GM12891 (cell line): ENCODE measurements around the gene FARP1.

Source experiments
- DNase-seq: peaks from one replicate; pipeline ENCODE4 v3.0.0; 2011; ENCODE audit warnings: low spot score; ENCODE audit not compliant: insufficient read length
- FAIRE-seq: peaks from 2 replicates; lab custom pipeline; 2011; peaks lifted over from hg19 to GRCh38; lab: Jason Lieb, UNC
- PAX5 ChIP-seq: IDR thresholded peaks from 2 replicates; pipeline ENCODE4 v1.6.1; 2011; ENCODE audit warnings: low read length, moderate library complexity, mild to moderate bottlenecking; ENCODE audit not compliant: insufficient read depth, severe bottlenecking
- POLR2A ChIP-seq: IDR thresholded peaks from 2 replicates; pipeline ENCODE4 v1.6.1; 2011; ENCODE audit warnings: low read depth, low read length, control low read depth
- POLR2AphosphoS5 ChIP-seq: IDR thresholded peaks from 2 replicates; pipeline ENCODE4 v1.6.1; 2011; ENCODE audit warnings: low read depth, low read length, control low read depth
- POU2F2 ChIP-seq: IDR thresholded peaks from 2 replicates; pipeline ENCODE4 v1.6.1; 2011; ENCODE audit warnings: low read depth, mild to moderate bottlenecking, control low read depth, low read length, moderate library complexity
- SPI1 ChIP-seq: IDR thresholded peaks from 2 replicates; pipeline ENCODE4 v1.6.1; 2011; ENCODE audit warnings: low read depth, low read length, control low read depth
- TAF1 ChIP-seq: IDR thresholded peaks from 2 replicates; pipeline ENCODE4 v1.6.1; 2011; ENCODE audit warnings: low read depth, low read length, control low read depth

Gene FARP1

GRCh38 chr13:98144801-98145350, 2.0 kb downstream of the FARP1 start:
- FAIRE-seq (no peak), DNase-seq (no peak)
- no peak for TF ChIP-seq PAX5
- TF ChIP-seq POU2F2, result no peak
- TF ChIP-seq POLR2A, result no peak
- TF ChIP-seq SPI1, result no peak
- no peak for TF ChIP-seq POLR2AphosphoS5
- no peak for TF ChIP-seq TAF1

- FAIRE-seq, result no peak
Observed at GRCh38 chr13:98147521-98147920, 4.6 kb downstream of the FARP1 start.

GRCh38 chr13:98150832-98151479, 8.1 kb downstream of the FARP1 start:
- FAIRE-seq (no peak), DNase-seq (no peak)
- TF ChIP-seq POU2F2 (no peak), TAF1 (no peak), PAX5 (no peak), SPI1 (no peak), POLR2AphosphoS5 (no peak), POLR2A (no peak)

More at GRCh38 chr13:98147521-98147920, 4.6 kb downstream of the FARP1 start:
- TF ChIP-seq POLR2A, result no peak
- TF ChIP-seq PAX5, result no peak
- TF ChIP-seq POLR2AphosphoS5, result no peak
- TF ChIP-seq SPI1, result no peak
- TF ChIP-seq POU2F2, result no peak
- TF ChIP-seq TAF1, result no peak
- DNase-seq, result no peak

- FAIRE-seq (no peak), DNase-seq (no peak)
- TF ChIP-seq POLR2AphosphoS5 (no peak), SPI1 (no peak), TAF1 (no peak), POU2F2 (no peak), PAX5 (no peak), POLR2A (no peak)
Observed at GRCh38 chr13:98155475-98156109, 12.7 kb downstream of the FARP1 start.

- no peak for DNase-seq
- FAIRE-seq, result no peak
- TF ChIP-seq POU2F2, result no peak
- no peak for TF ChIP-seq TAF1
- TF ChIP-seq POLR2AphosphoS5, result no peak
- TF ChIP-seq SPI1, result no peak
Observed at GRCh38 chr13:98156259-98156658, 13.4 kb downstream of the FARP1 start.

GRCh38 chr13:98157188-98157587, 14.3 kb downstream of the FARP1 start:
- FAIRE-seq, result no peak
- TF ChIP-seq POLR2A, result no peak
- no peak for TF ChIP-seq POU2F2
- TF ChIP-seq TAF1, result no peak
- no peak for TF ChIP-seq POLR2AphosphoS5
- no peak for TF ChIP-seq PAX5
- TF ChIP-seq SPI1, result no peak
- DNase-seq, result no peak

GRCh38 chr13:98157609-98158008, 14.7 kb downstream of the FARP1 start:
- TF ChIP-seq PAX5 (no peak), POLR2A (no peak)
- DNase-seq, result no peak
- FAIRE-seq, result no peak

GRCh38 chr13:98158172-98158899, 15.4 kb downstream of the FARP1 start:
- FAIRE-seq, result peak; percentile 13

GRCh38 chr13:98162935-98163334, 20.0 kb downstream of the FARP1 start:
- DNase-seq (no peak), FAIRE-seq (no peak)
- TF ChIP-seq POU2F2 (no peak), POLR2A (no peak), PAX5 (no peak), TAF1 (no peak), SPI1 (no peak), POLR2AphosphoS5 (no peak)

More at GRCh38 chr13:98158172-98158899, 15.4 kb downstream of the FARP1 start:
- TF ChIP-seq TAF1 (no peak), POU2F2 (no peak), POLR2A (no peak), SPI1 (no peak), PAX5 (no peak), POLR2AphosphoS5 (no peak)
- no peak for DNase-seq

- TF ChIP-seq SPI1 (no peak), TAF1 (no peak), POLR2AphosphoS5 (no peak), PAX5 (no peak), POU2F2 (no peak), POLR2A (no peak)
- no peak for FAIRE-seq
- no peak for DNase-seq
Observed at GRCh38 chr13:98169331-98169730, 26.4 kb downstream of the FARP1 start.
